ENCODE data around the gene TCF25.
A peak's percentile ranks its signal among the peaks of the same experiment; 100 is the strongest.

TCF25 gene

GRCh38 chr16:89847051-89847939 lies 26.1 kb upstream of the TCF25 start:
- Histone ChIP-seq H3K9me3 (ENCODE audit: control insufficient read depth in 5 of 5, low read length in 5 of 5) (no peaks in the 10 kb centered on the region), H3K9ac (ENCODE audit: low read length in 5 of 5) (no peak overlapping the region), H3K27ac (ENCODE audit: low read depth, low read length) (no peak overlapping the region), H3K27me3 (ENCODE audit: control insufficient read depth in 5 of 5, insufficient read depth in 4 of 5, low read length in 5 of 5) (peaks cover 0 to 6% (median 0%) of the 10 kb centered on the region in 5 donors), H3K36me3 (ENCODE audit: control insufficient read depth in 5 of 5, insufficient read depth in 5 of 5, low read length in 5 of 5) (no peaks in the 10 kb centered on the region), H3K4me3 (ENCODE audit: low read depth in 1 of 5, low read length in 5 of 5) (no peak overlapping the region), H3K4me1 (ENCODE audit: control insufficient read depth in 5 of 5, insufficient read depth in 5 of 5, low read length in 5 of 5) (peaks cover 0 to 24% (median 0%) of the 10 kb centered on the region in 5 donors)

GRCh38 chr16:89847940-89848297 lies 25.5 kb upstream of the TCF25 start:
- no peaks in the 10 kb centered on the region for H3K9me3 ChIP-seq (ENCODE audit: control insufficient read depth in 5 of 5, low read length in 5 of 5)
- peaks cover 0 to 18% (median 0%) of the 10 kb centered on the region in 5 donors for H3K4me1 ChIP-seq (ENCODE audit: control insufficient read depth in 5 of 5, insufficient read depth in 5 of 5, low read length in 5 of 5)
- H3K4me3 ChIP-seq (ENCODE audit: low read depth in 1 of 5, low read length in 5 of 5), result no peak overlapping the region
- no peak overlapping the region for H3K27ac ChIP-seq (ENCODE audit: low read depth, low read length)
- H3K9ac ChIP-seq (ENCODE audit: low read length in 5 of 5), result peak overlapping the region in 1 of 5 donors; percentile 37
- H3K36me3 ChIP-seq (ENCODE audit: control insufficient read depth in 5 of 5, insufficient read depth in 5 of 5, low read length in 5 of 5), result no peaks in the 10 kb centered on the region
- peaks cover 0 to 6% (median 0%) of the 10 kb centered on the region in 5 donors for H3K27me3 ChIP-seq (ENCODE audit: control insufficient read depth in 5 of 5, insufficient read depth in 4 of 5, low read length in 5 of 5)

- peaks cover 0 to 13% (median 0%) of the 10 kb centered on the region in 5 donors for H3K4me1 ChIP-seq (ENCODE audit: control insufficient read depth in 5 of 5, insufficient read depth in 5 of 5, low read length in 5 of 5)
- no peak overlapping the region for H3K4me3 ChIP-seq (ENCODE audit: low read depth in 1 of 5, low read length in 5 of 5)
- no peaks in the 10 kb centered on the region for H3K36me3 ChIP-seq (ENCODE audit: control insufficient read depth in 5 of 5, insufficient read depth in 5 of 5, low read length in 5 of 5)
- H3K9me3 ChIP-seq (ENCODE audit: control insufficient read depth in 5 of 5, low read length in 5 of 5), result no peaks in the 10 kb centered on the region
- peaks cover 0 to 3% (median 0%) of the 10 kb centered on the region in 5 donors for H3K27me3 ChIP-seq (ENCODE audit: control insufficient read depth in 5 of 5, insufficient read depth in 4 of 5, low read length in 5 of 5)
- no peak overlapping the region for H3K9ac ChIP-seq (ENCODE audit: low read length in 5 of 5)
- H3K27ac ChIP-seq (ENCODE audit: low read depth, low read length), result no peak overlapping the region
Observed at GRCh38 chr16:89848974-89849373, 24.4 kb upstream of the TCF25 start.

GRCh38 chr16:89853306-89853993 lies 19.9 kb upstream of the TCF25 start:
- Histone ChIP-seq H3K36me3 (ENCODE audit: control insufficient read depth in 5 of 5, insufficient read depth in 5 of 5, low read length in 5 of 5) (no peaks in the 10 kb centered on the region), H3K27me3 (ENCODE audit: control insufficient read depth in 5 of 5, insufficient read depth in 4 of 5, low read length in 5 of 5) (peaks cover 0 to 2% (median 0%) of the 10 kb centered on the region in 5 donors), H3K4me3 (ENCODE audit: low read depth in 1 of 5, low read length in 5 of 5) (no peak overlapping the region), H3K27ac (ENCODE audit: low read depth, low read length) (no peak overlapping the region), H3K9ac (ENCODE audit: low read length in 5 of 5) (no peak overlapping the region), H3K9me3 (ENCODE audit: control insufficient read depth in 5 of 5, low read length in 5 of 5) (no peaks in the 10 kb centered on the region), H3K4me1 (ENCODE audit: control insufficient read depth in 5 of 5, insufficient read depth in 5 of 5, low read length in 5 of 5) (no peaks in the 10 kb centered on the region)

- no peak overlapping the region for H3K9ac ChIP-seq (ENCODE audit: low read length in 5 of 5)
- H3K27me3 ChIP-seq (ENCODE audit: control insufficient read depth in 5 of 5, insufficient read depth in 4 of 5, low read length in 5 of 5), result peaks cover 0 to 4% (median 2%) of the 10 kb centered on the region in 5 donors
- H3K4me3 ChIP-seq (ENCODE audit: low read depth in 1 of 5, low read length in 5 of 5), result no peak overlapping the region
- no peaks in the 10 kb centered on the region for H3K36me3 ChIP-seq (ENCODE audit: control insufficient read depth in 5 of 5, insufficient read depth in 5 of 5, low read length in 5 of 5)
- no peak overlapping the region for H3K27ac ChIP-seq (ENCODE audit: low read depth, low read length)
- H3K4me1 ChIP-seq (ENCODE audit: control insufficient read depth in 5 of 5, insufficient read depth in 5 of 5, low read length in 5 of 5), result peaks cover 0 to under 1% (median 0%) of the 10 kb centered on the region in 5 donors
- no peaks in the 10 kb centered on the region for H3K9me3 ChIP-seq (ENCODE audit: control insufficient read depth in 5 of 5, low read length in 5 of 5)
Observed at GRCh38 chr16:89855301-89855945, 18.0 kb upstream of the TCF25 start.

- Histone ChIP-seq H3K9ac (ENCODE audit: low read length in 5 of 5) (no peak overlapping the region), H3K27me3 (ENCODE audit: control insufficient read depth in 5 of 5, insufficient read depth in 4 of 5, low read length in 5 of 5) (peaks cover 0 to 4% (median 2%) of the 10 kb centered on the region in 5 donors), H3K27ac (ENCODE audit: low read depth, low read length) (no peak overlapping the region), H3K9me3 (ENCODE audit: control insufficient read depth in 5 of 5, low read length in 5 of 5) (no peaks in the 10 kb centered on the region), H3K4me3 (ENCODE audit: low read depth in 1 of 5, low read length in 5 of 5) (no peak overlapping the region), H3K4me1 (ENCODE audit: control insufficient read depth in 5 of 5, insufficient read depth in 5 of 5, low read length in 5 of 5) (peaks cover 0 to 6% (median 0%) of the 10 kb centered on the region in 5 donors), H3K36me3 (ENCODE audit: control insufficient read depth in 5 of 5, insufficient read depth in 5 of 5, low read length in 5 of 5) (no peaks in the 10 kb centered on the region)
Observed at GRCh38 chr16:89855986-89856385, 17.4 kb upstream of the TCF25 start.

- Histone ChIP-seq H3K9ac (ENCODE audit: low read length in 5 of 5) (no peak overlapping the region), H3K4me1 (ENCODE audit: control insufficient read depth in 5 of 5, insufficient read depth in 5 of 5, low read length in 5 of 5) (peaks cover 5 to 23% (median 13%) of the 10 kb centered on the region in 5 donors), H3K36me3 (ENCODE audit: control insufficient read depth in 5 of 5, insufficient read depth in 5 of 5, low read length in 5 of 5) (no peaks in the 10 kb centered on the region), H3K4me3 (ENCODE audit: low read depth in 1 of 5, low read length in 5 of 5) (no peak overlapping the region), H3K27me3 (ENCODE audit: control insufficient read depth in 5 of 5, insufficient read depth in 4 of 5, low read length in 5 of 5) (peaks cover 0 to 4% (median 2%) of the 10 kb centered on the region in 5 donors), H3K9me3 (ENCODE audit: control insufficient read depth in 5 of 5, low read length in 5 of 5) (no peaks in the 10 kb centered on the region), H3K27ac (ENCODE audit: low read depth, low read length) (no peak overlapping the region)
Observed at GRCh38 chr16:89858973-89859614, 14.3 kb upstream of the TCF25 start.

GRCh38 chr16:89859615-89860007 lies 13.8 kb upstream of the TCF25 start:
- peaks cover 0 to 4% (median 2%) of the 10 kb centered on the region in 5 donors for H3K27me3 ChIP-seq (ENCODE audit: control insufficient read depth in 5 of 5, insufficient read depth in 4 of 5, low read length in 5 of 5)
- H3K27ac ChIP-seq (ENCODE audit: low read depth, low read length), result no peak overlapping the region
- no peaks in the 10 kb centered on the region for H3K36me3 ChIP-seq (ENCODE audit: control insufficient read depth in 5 of 5, insufficient read depth in 5 of 5, low read length in 5 of 5)
- no peaks in the 10 kb centered on the region for H3K9me3 ChIP-seq (ENCODE audit: control insufficient read depth in 5 of 5, low read length in 5 of 5)
- H3K4me3 ChIP-seq (ENCODE audit: low read depth in 1 of 5, low read length in 5 of 5), result no peak overlapping the region
- peaks cover 8 to 28% (median 13%) of the 10 kb centered on the region in 5 donors for H3K4me1 ChIP-seq (ENCODE audit: control insufficient read depth in 5 of 5, insufficient read depth in 5 of 5, low read length in 5 of 5)
- no peak overlapping the region for H3K9ac ChIP-seq (ENCODE audit: low read length in 5 of 5)

GRCh38 chr16:89860747-89861304 lies 12.6 kb upstream of the TCF25 start:
- Histone ChIP-seq H3K9ac (ENCODE audit: low read length in 5 of 5) (no peak overlapping the region), H3K9me3 (ENCODE audit: control insufficient read depth in 5 of 5, low read length in 5 of 5) (no peaks in the 10 kb centered on the region), H3K36me3 (ENCODE audit: control insufficient read depth in 5 of 5, insufficient read depth in 5 of 5, low read length in 5 of 5) (no peaks in the 10 kb centered on the region), H3K4me3 (ENCODE audit: low read depth in 1 of 5, low read length in 5 of 5) (no peak overlapping the region), H3K27ac (ENCODE audit: low read depth, low read length) (no peak overlapping the region), H3K27me3 (ENCODE audit: control insufficient read depth in 5 of 5, insufficient read depth in 4 of 5, low read length in 5 of 5) (peaks cover 0 to 4% (median 0%) of the 10 kb centered on the region in 5 donors), H3K4me1 (ENCODE audit: control insufficient read depth in 5 of 5, insufficient read depth in 5 of 5, low read length in 5 of 5) (peaks cover 8 to 30% (median 13%) of the 10 kb centered on the region in 5 donors)

Measured in subcutaneous abdominal adipose tissue (tissue), 5 donors.